Transverse colon (tissue), 4 donors: Measurements from ENCODE around the gene KCNC4. TPM values are rescaled to one million over a fixed set of nuclear protein-coding genes. Genes with fewer than 3 reads are reported as not detected.

Experiments used
- DNase-seq: peaks from one replicate; pipeline ENCODE4 v3.0.0-alpha.2; 2019
- H3K27ac ChIP-seq, 4 donors: fragments of 200-600 bp; sonication (generic); 2 replicates each; pipeline ENCODE4 v1.5.1; 2016 to 2018; ENCODE audit warnings: inconsistent platforms in 4 of 4
- H3K27me3 ChIP-seq: fragments of 200-600 bp; sonication (generic); 2 replicates; pipeline ENCODE4 v1.5.1; 2017; ENCODE audit warnings: inconsistent platforms
- H3K36me3 ChIP-seq, 4 donors: fragments of 200-600 bp; sonication (generic); 2 replicates each; pipeline ENCODE4 v1.5.1; 2017 to 2019; ENCODE audit warnings: inconsistent platforms in 4 of 4
- H3K4me1 ChIP-seq, 4 donors: fragments of 200-600 bp; sonication (generic); 2 replicates each; pipeline ENCODE4 v1.5.1; 2017 to 2020; ENCODE audit warnings: inconsistent platforms in 4 of 4
- H3K4me3 ChIP-seq, 4 donors: fragments of 200-600 bp; sonication (generic); 1 replicate in 1 of 4; 2 replicates in 3 of 4; pipeline versions ENCODE4 v1.5.1 to v1.6.1; 2017 to 2019; ENCODE audit warnings: inconsistent platforms in 4 of 4
- H3K9me3 ChIP-seq, 2 donors: fragments of 200-600 bp; sonication (generic); 2 replicates each; pipeline ENCODE4 v1.5.1; 2017 to 2019; ENCODE audit warnings: inconsistent platforms in 2 of 2
- EP300 ChIP-seq: sonication (generic); formaldehyde crosslinking; IDR thresholded peaks from one replicate; pipeline ENCODE4 v1.6.1; 2017; ENCODE audit warnings: antibody characterized with exemption, low read depth
- POLR2A ChIP-seq: fragments of 450-650 bp; IDR thresholded peaks from one replicate; pipeline ENCODE4 v1.6.1; 2016; ENCODE audit warnings: antibody characterized with exemption, mild to moderate bottlenecking, moderate library complexity
- POLR2AphosphoS5 ChIP-seq, 3 donors: sonication (generic); formaldehyde crosslinking; IDR thresholded peaks; one replicate each; pipeline ENCODE4 v1.6.1; 2016; ENCODE audit warnings: antibody characterized with exemption in 3 of 3
- WGBS, 2 donors: methylation state at CpG; one replicate each; pipeline ENCODE4 v1.1.5; 2018; ENCODE audit warnings: low coverage in 1 of 2; 5-methylcytosine and 5-hydroxymethylcytosine counted together
- in situ Hi-C, 4 donors: fragments of 200-750 bp; cut with MboI; loops; one replicate each; pipeline versions ENCODE4 v1.15.0 to v1.15.1; 2017; ENCODE audit warnings: low sequenced_read_pairs in 3 of 4, low pct_ligation_motif_present in 1 of 4, low pct_unique_long_range_greater_than_20kb in 1 of 4
- intact Hi-C: fragments of 100-400 bp; cut with DNase I; formaldehyde crosslinking; loops from one replicate; pipeline ENCODE4 v1.15.1; 2023; ENCODE audit warnings: low total_unique reads
- total RNA-seq, 4 donors: library from RNA; depleted of rRNA; stranded (reverse); fragments of >200 nt; gene quantifications; one replicate each; pipeline ENCODE4 v1.1.0, GENCODE V29; 2016
- TF ChIP-seq, protein P1 (sequence below), 5 experiments: fragments of 200-600 bp in 3 of 5; fragments of 450-650 bp in 2 of 5; sonication (generic) in 3 of 5; IDR thresholded peaks; 1 replicate in 2 of 5; 2 replicates in 3 of 5; pipeline ENCODE4 v1.5.1; 2016 to 2017; ENCODE audit warnings: antibody characterized with exemption in 5 of 5, inconsistent platforms in 3 of 5, mild to moderate bottlenecking in 2 of 5, moderate library complexity in 1 of 5

KCNC4 gene
- total RNA-seq, 4 donors from 2014 or later, result 1.8 to 25.8 (median 4.9) TPM

DNA sequence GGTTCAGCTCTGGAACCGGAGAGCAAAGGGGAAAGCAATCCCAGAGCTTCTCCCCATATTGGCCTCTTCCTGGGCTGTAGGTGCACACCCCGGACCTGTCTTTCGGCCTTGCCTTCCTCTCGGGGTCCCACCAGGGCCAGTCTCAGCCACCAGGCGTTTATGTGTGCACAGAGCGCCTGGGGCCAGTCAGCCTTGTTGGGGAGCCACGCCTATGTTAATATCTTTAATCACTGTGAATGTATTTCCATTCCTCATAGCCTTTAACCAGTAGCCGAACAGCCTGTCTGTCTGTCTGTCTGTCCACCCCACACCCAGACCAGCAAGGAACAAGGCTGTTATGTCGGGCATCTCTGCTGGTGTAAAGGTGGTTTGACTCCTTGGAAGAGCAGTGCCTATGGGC, 18.8 kb downstream of the KCNC4 start:
- Histone ChIP-seq H3K36me3 (no peaks in the 10 kb centered on the region), H3K9me3 (no peaks in the 10 kb centered on the region), H3K4me3 (no peak overlapping the region), H3K27ac (no peak overlapping the region), H3K4me1 (no peaks in the 10 kb centered on the region), H3K27me3 (no peaks in the 10 kb centered on the region)
- intact Hi-C loops, result no loop called here
- no peak for DNase-seq
- 60 to 79% methylated on average over 2 to 9 of the region's 9 CpGs for WGBS, 2 donors
- in situ Hi-C loops, result no loop called here
- TF ChIP-seq POLR2AphosphoS5 (IDR thresholded peaks at IDR 0.05) (no peak), EP300 (no peak), POLR2A (no peak)
- TF ChIP-seq, protein P1, sequence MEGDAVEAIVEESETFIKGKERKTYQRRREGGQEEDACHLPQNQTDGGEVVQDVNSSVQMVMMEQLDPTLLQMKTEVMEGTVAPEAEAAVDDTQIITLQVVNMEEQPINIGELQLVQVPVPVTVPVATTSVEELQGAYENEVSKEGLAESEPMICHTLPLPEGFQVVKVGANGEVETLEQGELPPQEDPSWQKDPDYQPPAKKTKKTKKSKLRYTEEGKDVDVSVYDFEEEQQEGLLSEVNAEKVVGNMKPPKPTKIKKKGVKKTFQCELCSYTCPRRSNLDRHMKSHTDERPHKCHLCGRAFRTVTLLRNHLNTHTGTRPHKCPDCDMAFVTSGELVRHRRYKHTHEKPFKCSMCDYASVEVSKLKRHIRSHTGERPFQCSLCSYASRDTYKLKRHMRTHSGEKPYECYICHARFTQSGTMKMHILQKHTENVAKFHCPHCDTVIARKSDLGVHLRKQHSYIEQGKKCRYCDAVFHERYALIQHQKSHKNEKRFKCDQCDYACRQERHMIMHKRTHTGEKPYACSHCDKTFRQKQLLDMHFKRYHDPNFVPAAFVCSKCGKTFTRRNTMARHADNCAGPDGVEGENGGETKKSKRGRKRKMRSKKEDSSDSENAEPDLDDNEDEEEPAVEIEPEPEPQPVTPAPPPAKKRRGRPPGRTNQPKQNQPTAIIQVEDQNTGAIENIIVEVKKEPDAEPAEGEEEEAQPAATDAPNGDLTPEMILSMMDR (IDR thresholded peaks at IDR 0.05), result no peak

- TF ChIP-seq, protein P1 (IDR thresholded peaks at IDR 0.05), result no peak
- TF ChIP-seq EP300 (no peak), POLR2A (no peak), POLR2AphosphoS5 (IDR thresholded peaks at IDR 0.05) (no peak)
- Histone ChIP-seq H3K9me3 (no peaks in the 10 kb centered on the region), H3K27ac (no peak overlapping the region), H3K4me1 (no peaks in the 10 kb centered on the region), H3K4me3 (no peak overlapping the region), H3K36me3 (no peaks in the 10 kb centered on the region), H3K27me3 (no peaks in the 10 kb centered on the region)
- no peak for DNase-seq
- 81% methylated on average over 21 of the region's 21 CpGs; no CpG with 5 or more reads in 1 of the 2 donors for WGBS, 2 donors
- in situ Hi-C loops (no loop called here), intact Hi-C loops (no loop called here)
Measured at GRCh38 chr1:110229348-110230001, 19.4 kb downstream of the KCNC4 start.

DNA sequence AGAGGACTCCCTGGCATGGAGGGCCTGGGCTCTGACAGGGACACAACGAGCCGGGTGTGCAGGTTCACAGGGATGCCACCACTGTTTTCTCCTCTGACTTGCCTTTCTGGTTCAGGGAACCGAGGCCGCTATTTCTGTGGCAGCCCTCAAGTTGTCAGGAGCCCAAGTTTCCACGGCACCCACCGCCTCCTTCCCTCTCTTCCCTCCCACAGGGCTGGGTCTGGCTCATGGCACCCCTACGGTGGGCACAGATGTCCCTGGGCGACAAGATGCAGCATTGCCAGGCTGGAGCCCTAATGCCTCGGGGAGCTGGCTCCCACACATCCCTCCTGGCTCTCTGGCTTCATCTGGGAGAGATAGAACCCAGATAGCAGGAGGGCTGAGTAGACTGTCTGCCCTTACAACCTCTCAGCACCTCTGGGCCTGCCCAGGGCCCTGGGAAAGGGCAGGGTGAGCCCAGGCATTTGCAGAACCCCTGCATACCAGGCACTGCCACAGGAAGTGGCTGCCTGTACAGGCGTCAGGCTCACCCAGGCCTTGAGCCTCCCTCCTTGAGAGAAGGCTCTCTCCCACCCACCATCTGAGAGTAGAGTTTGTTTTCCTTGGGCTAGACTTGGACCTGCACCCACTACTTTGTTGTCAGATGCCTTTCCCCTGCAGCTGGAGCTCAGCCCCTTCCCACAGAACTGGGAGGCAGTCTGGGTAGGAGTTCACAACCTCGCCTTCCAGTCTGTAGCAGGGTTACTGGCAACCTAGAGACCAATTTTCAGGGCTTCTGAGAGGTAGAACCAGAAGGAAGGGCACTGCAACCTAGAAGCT, 20.5 kb downstream of the KCNC4 start:
- in situ Hi-C loops, result no loop called here
- 89% methylated on average over 11 of the region's 11 CpGs; no CpG with 5 or more reads in 1 of the 2 donors for WGBS, 2 donors
- intact Hi-C loops, result no loop called here

DNA sequence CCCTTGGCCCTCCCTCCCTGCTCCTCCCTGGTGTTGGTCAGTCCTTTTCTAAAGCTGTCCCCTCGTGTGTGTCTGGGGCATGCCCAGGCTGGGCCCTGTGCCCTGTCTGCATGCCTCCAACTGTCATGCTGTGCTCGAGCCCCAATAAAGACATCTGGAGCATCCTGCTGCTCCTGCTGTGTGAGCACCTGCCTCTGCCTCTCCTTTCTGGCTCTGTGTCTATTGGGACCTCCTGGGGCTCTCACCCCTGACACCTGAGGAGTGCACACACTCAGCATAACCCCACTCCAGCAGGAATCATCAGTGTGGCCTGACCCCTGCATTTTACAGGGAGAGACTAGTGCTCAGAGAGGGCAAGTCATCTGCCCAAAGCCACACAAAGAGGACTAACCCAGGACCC, 23.7 kb downstream of the KCNC4 start:
- Histone ChIP-seq H3K9me3 (no peaks in the 10 kb centered on the region), H3K4me3 (no peak overlapping the region), H3K4me1 (peaks cover 0 to 8% (median 2%) of the 10 kb centered on the region in 4 donors), H3K27ac (no peak overlapping the region), H3K27me3 (no peaks in the 10 kb centered on the region), H3K36me3 (no peaks in the 10 kb centered on the region)
- no peak for DNase-seq
- in situ Hi-C loops (no loop called here), intact Hi-C loops (no loop called here)
- TF ChIP-seq POLR2A, result no peak
- TF ChIP-seq EP300, result no peak
- no peak for TF ChIP-seq POLR2AphosphoS5 (IDR thresholded peaks at IDR 0.05)
- TF ChIP-seq, protein P1 (IDR thresholded peaks at IDR 0.05), result no peak
- WGBS, 2 donors, result 91% methylated on average over 2 of the region's 2 CpGs; no CpG with 5 or more reads in 1 of the 2 donors

More for the DNA sequence above, 20.5 kb downstream of the KCNC4 start:
- peaks cover 0 to 4% (median 1%) of the 10 kb centered on the region in 4 donors for H3K4me1 ChIP-seq
- no peak overlapping the region for H3K4me3 ChIP-seq
- no peaks in the 10 kb centered on the region for H3K27me3 ChIP-seq
- H3K9me3 ChIP-seq, result no peaks in the 10 kb centered on the region
- H3K36me3 ChIP-seq, result no peaks in the 10 kb centered on the region
- no peak overlapping the region for H3K27ac ChIP-seq
- TF ChIP-seq POLR2AphosphoS5 (IDR thresholded peaks at IDR 0.05) (no peak), POLR2A (no peak)
- TF ChIP-seq, protein P1 (IDR thresholded peaks at IDR 0.05), result no peak
- no peak for DNase-seq
